Measurements from ENCODE around the gene HCFC1.

GRCh38 chrX:154012336-154012991 lies 40.8 kb upstream of the HCFC1 start:
- TF ChIP-seq CTCF (IDR thresholded peaks at IDR 0.05) (no peak), POLR2A (IDR thresholded peaks at IDR 0.05) (no peak)

Measured in ovary (tissue), 3 donors.